ENCODE results near the gene SHC3.

Gene SHC3

GRCh38 chr9:88975966-88976889 is 202.4 kb downstream of the SHC3 start:
- DNase-seq, result no peak

GRCh38 chr9:88974641-88975040 is 204.0 kb downstream of the SHC3 start:
- DNase-seq, result no peak

GRCh38 chr9:88973281-88974045 is 205.2 kb downstream of the SHC3 start:
- DNase-seq, result no peak

GRCh38 chr9:88972401-88972800 is 206.2 kb downstream of the SHC3 start:
- no peak for DNase-seq

- no peak for DNase-seq
Measured at GRCh38 chr9:88971131-88971960, 207.3 kb downstream of the SHC3 start.

GRCh38 chr9:88969646-88970373 is 208.8 kb downstream of the SHC3 start:
- no peak for DNase-seq

- no peak for DNase-seq
Measured at GRCh38 chr9:88968799-88969198, 209.8 kb downstream of the SHC3 start.

GRCh38 chr9:88966894-88967676 is 211.5 kb downstream of the SHC3 start:
- no peak for DNase-seq

- DNase-seq, result no peak
Measured at GRCh38 chr9:88965473-88965872, 213.1 kb downstream of the SHC3 start.

GRCh38 chr9:88960632-88961031 is 218.0 kb downstream of the SHC3 start:
- no peak for DNase-seq

- DNase-seq, result no peak
Measured at GRCh38 chr9:88959727-88960469, 218.7 kb downstream of the SHC3 start.

GRCh38 chr9:88957526-88957925 is 221.1 kb downstream of the SHC3 start:
- DNase-seq, result no peak

Measured in CD4-positive, alpha-beta T cell treated with Interleukin-21 for 1 hour (primary cell).